CD4-positive, alpha-beta T cell (primary cell): ENCODE results near the gene METTL3. TPM values are rescaled to one million over a fixed set of nuclear protein-coding genes. Genes with fewer than 3 reads are reported as not detected.

Source experiments
- ATAC-seq: fragments of 200-7000 bp; cut with Tn5 transposase; one replicate; pipeline ENCODE4 v1.10.0; 2022; ENCODE audit warnings: mild to moderate bottlenecking; ENCODE audit not compliant: poor library complexity
- CTCF ChIA-PET: fragments of 350-600 bp; sonication (Branson Sonifier 250); formaldehyde crosslinking; loops from one replicate; lab custom pipeline; 2021; ENCODE audit warnings: antibody characterized with exemption, inconsistent platforms; lab: Charles Lee
- POLR2A ChIA-PET: fragments of 350-600 bp; sonication (Branson Sonifier 250); formaldehyde crosslinking; loops from one replicate; lab custom pipeline; 2021; ENCODE audit warnings: antibody characterized with exemption, inconsistent platforms; lab: Charles Lee
- DNase-seq, 14 experiments: peaks; one replicate each; pipeline ENCODE4 v3.0.0-alpha.2; 2013 to 2020; ENCODE audit warnings: mixed read lengths in 2 of 14
- H3K27ac ChIP-seq, 2 donors: one replicate each; pipeline versions ENCODE4 v1.5.1 to v1.7.0; 2013; ENCODE audit warnings: low read length in 2 of 2, low read depth in 1 of 2, mild to moderate bottlenecking in 1 of 2
- H3K27me3 ChIP-seq, 2 experiments: 1 replicate in 1 of 2; 2 replicates in 1 of 2; pipeline versions ENCODE4 v1.6.1 to v1.7.0; 2013; ENCODE audit warnings: low read length in 2 of 2, control low read depth in 1 of 2, mild to moderate bottlenecking in 1 of 2, moderate library complexity in 1 of 2; ENCODE audit not compliant: insufficient read depth in 2 of 2, control insufficient read depth in 1 of 2
- H3K36me3 ChIP-seq: one replicate; pipeline ENCODE4 v1.6.1; 2013; ENCODE audit warnings: low read length, control low read depth; ENCODE audit not compliant: insufficient read depth
- H3K4me1 ChIP-seq: one replicate; pipeline ENCODE4 v1.6.1; 2013; ENCODE audit warnings: low read length, control low read depth; ENCODE audit not compliant: insufficient read depth
- H3K4me3 ChIP-seq: one replicate; pipeline ENCODE4 v1.5.1; 2013; ENCODE audit warnings: mild to moderate bottlenecking, low read length, moderate library complexity
- H3K9me3 ChIP-seq, 2 experiments: 1 replicate in 1 of 2; 2 replicates in 1 of 2; pipeline versions ENCODE4 v1.6.1 to v1.7.0; 2013; ENCODE audit warnings: low read length in 2 of 2, mild to moderate bottlenecking in 2 of 2, control low read depth in 1 of 2, moderate library complexity in 1 of 2; ENCODE audit not compliant: control insufficient read depth in 1 of 2, insufficient read depth in 1 of 2
- H3K27ac Mint-ChIP-seq: one replicate; pipeline ENCODE4 v1.8.0; 2020; ENCODE audit warnings: mixed read lengths
- H3K27me3 Mint-ChIP-seq: one replicate; pipeline ENCODE4 v1.8.0; 2021; ENCODE audit warnings: mixed read lengths
- H3K36me3 Mint-ChIP-seq: one replicate; pipeline ENCODE4 v1.8.0; 2021; ENCODE audit warnings: low read depth, mixed read lengths
- H3K4me1 Mint-ChIP-seq: one replicate; pipeline ENCODE4 v1.8.0; 2021; ENCODE audit warnings: low read depth, mixed read lengths
- H3K4me3 Mint-ChIP-seq: one replicate; pipeline ENCODE4 v1.8.0; 2020; ENCODE audit warnings: mild to moderate bottlenecking, mixed read lengths
- H3K9me3 Mint-ChIP-seq: one replicate; pipeline ENCODE4 v1.8.0; 2020; ENCODE audit warnings: mixed read lengths
- CTCF ChIP-seq: fragments of 200-600 bp; IDR thresholded peaks from one replicate; pipeline ENCODE4 v1.8.0; 2022; ENCODE audit warnings: antibody characterized with exemption, mild to moderate bottlenecking
- intact Hi-C, 2 experiments: fragments of 100-400 bp; cut with DNase I in 1 of 2; cut with micrococcal nuclease in 1 of 2; formaldehyde crosslinking; loops; one replicate each; pipeline versions ENCODE4 v1.15.1 to v1.9.0; 2023 to 2025; cut with DNase I, micrococcal nuclease
- total RNA-seq, 174 experiments: library from RNA in 2 of 174; stranded (reverse) in 2 of 174; gene quantifications; one replicate each; pipeline ENCODE4 v1.2.3 and lab custom pipeline; 2021 to 2026

The METTL3 gene
- total RNA-seq, 2 experiments from 2014 or later, result 31.9 to 34.5 TPM

GRCh38 chr14:21543963-21544362, 32.8 kb upstream of the METTL3 start:
- TF ChIP-seq CTCF, result no peak
- POLR2A ChIA-PET, result no interaction called here
- Mint-ChIP-seq H3K27ac (no peak overlapping the region), H3K4me1 (no peaks in the 10 kb centered on the region), H3K36me3 (no peaks in the 10 kb centered on the region), H3K9me3 (no peaks in the 10 kb centered on the region), H3K27me3 (peaks cover 22% of the 10 kb centered on the region), H3K4me3 (no peak overlapping the region)
- ATAC-seq, result no peak
- Histone ChIP-seq H3K27me3 (peaks cover 0 to 11% of the 10 kb centered on the region in 2 experiments), H3K27ac (no peak overlapping the region), H3K4me3 (no peak overlapping the region), H3K36me3 (no peaks in the 10 kb centered on the region), H3K4me1 (no peaks in the 10 kb centered on the region), H3K9me3 (no peaks in the 10 kb centered on the region)
- no peak for DNase-seq
- CTCF ChIA-PET, result no interaction called here
- intact Hi-C loops, result no loop called here

DNA sequence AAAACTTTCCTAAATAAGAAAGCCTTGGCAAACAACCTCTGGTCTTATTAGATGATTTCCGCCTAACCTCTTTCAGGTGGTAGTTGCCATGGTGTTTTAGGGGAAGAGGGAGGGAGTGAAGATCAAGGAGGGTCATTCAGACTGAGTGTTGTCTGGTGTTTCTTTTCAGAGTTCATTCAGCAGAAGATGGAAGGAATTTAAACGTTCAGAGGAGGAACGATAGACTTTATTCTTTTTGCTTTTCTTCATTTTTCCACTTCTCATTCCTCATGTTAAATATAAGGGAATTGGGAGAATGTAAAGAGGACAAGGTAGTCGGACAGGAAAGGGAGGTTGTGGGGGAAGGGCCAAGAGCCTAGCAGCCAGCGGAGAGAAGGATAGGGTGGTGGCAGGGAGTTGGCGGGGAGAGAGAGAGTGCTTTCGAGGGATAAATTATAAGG, 32.4 kb upstream of the METTL3 start:
- Mint-ChIP-seq H3K4me1 (no peaks in the 10 kb centered on the region), H3K36me3 (no peaks in the 10 kb centered on the region), H3K9me3 (no peaks in the 10 kb centered on the region), H3K27me3 (peaks cover 26% of the 10 kb centered on the region), H3K4me3 (no peak overlapping the region), H3K27ac (no peak overlapping the region)
- Histone ChIP-seq H3K36me3 (no peaks in the 10 kb centered on the region), H3K27me3 (peaks cover 4 to 15% of the 10 kb centered on the region in 2 experiments), H3K9me3 (no peaks in the 10 kb centered on the region), H3K4me1 (no peaks in the 10 kb centered on the region), H3K27ac (no peak overlapping the region), H3K4me3 (no peak overlapping the region)
- ATAC-seq, result no peak
- ChIA-PET POLR2A (no interaction called here), CTCF (no interaction called here)
- intact Hi-C loops, result no loop called here
- no peak for DNase-seq
- no peak for TF ChIP-seq CTCF

DNA sequence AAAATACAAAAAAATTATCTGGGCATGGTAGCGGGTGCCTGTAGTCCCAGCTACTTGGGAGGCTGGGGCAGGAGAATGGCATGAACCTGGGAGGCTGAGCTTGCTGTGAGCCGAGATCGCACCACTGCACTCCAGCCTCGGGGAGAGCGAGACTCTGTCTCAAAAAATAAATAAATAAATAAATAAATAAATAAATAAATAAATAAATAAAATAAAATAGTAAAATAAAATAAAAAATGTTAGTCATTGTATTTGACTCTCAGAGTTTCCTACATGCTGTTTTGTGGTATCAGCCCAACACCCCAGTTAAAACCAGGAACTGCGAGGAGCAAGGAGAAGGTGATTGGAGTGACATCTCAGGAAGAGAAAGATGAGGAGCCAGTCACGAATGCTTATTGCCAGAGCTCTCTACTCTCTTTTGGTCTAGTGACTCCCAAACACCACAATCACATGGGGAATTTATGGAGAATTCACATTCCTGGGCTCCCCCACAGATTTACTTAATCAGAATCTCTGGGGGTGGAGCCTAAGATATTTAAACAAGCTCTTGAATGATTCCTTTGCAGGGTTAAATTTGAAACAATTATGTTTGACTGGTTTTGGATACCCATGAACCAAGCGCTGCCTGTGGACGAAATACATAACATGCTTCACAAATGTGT, 30.4 kb upstream of the METTL3 start:
- no peak overlapping the region for H3K4me3 ChIP-seq
- no peaks in the 10 kb centered on the region for H3K4me1 Mint-ChIP-seq
- H3K27me3 ChIP-seq, result peaks cover 15 to 29% of the 10 kb centered on the region in 2 experiments
- no peak overlapping the region for H3K27ac Mint-ChIP-seq
- DNase-seq, result no peak
- no peak overlapping the region for H3K4me3 Mint-ChIP-seq
- no peaks in the 10 kb centered on the region for H3K9me3 Mint-ChIP-seq
- no peaks in the 10 kb centered on the region for H3K36me3 ChIP-seq
- no peak overlapping the region for H3K27ac ChIP-seq
- intact Hi-C loops, result no loop called here
- H3K9me3 ChIP-seq, result peaks cover 0 to 3% of the 10 kb centered on the region in 2 experiments
- TF ChIP-seq CTCF, result no peak
- no peak for ATAC-seq
- H3K4me1 ChIP-seq, result peaks cover 4% of the 10 kb centered on the region
- ChIA-PET POLR2A (no interaction called here), CTCF (no interaction called here)
- peaks cover 43% of the 10 kb centered on the region for H3K27me3 Mint-ChIP-seq
- no peaks in the 10 kb centered on the region for H3K36me3 Mint-ChIP-seq
